ENCODE results near the gene UNC119. TPM values are rescaled to one million over a fixed set of nuclear protein-coding genes. Genes with fewer than 3 reads are reported as not detected.

UNC119 gene
- total RNA-seq, 4 donors from 2014 or later, result 15.7 to 26.5 (median 20.8) TPM

GRCh38 chr17:28547096-28547622, 5.3 kb downstream of the UNC119 start:
- no peak for TF ChIP-seq CTCF (IDR thresholded peaks at IDR 0.05; ENCODE audit: low read depth)

GRCh38 chr17:28545787-28546415, 6.5 kb downstream of the UNC119 start:
- no peak for TF ChIP-seq CTCF (IDR thresholded peaks at IDR 0.05; ENCODE audit: low read depth)

- no peak for TF ChIP-seq CTCF (IDR thresholded peaks at IDR 0.05; ENCODE audit: low read depth)
Observed at GRCh38 chr17:28545141-28545503, 7.3 kb downstream of the UNC119 start.

DNA sequence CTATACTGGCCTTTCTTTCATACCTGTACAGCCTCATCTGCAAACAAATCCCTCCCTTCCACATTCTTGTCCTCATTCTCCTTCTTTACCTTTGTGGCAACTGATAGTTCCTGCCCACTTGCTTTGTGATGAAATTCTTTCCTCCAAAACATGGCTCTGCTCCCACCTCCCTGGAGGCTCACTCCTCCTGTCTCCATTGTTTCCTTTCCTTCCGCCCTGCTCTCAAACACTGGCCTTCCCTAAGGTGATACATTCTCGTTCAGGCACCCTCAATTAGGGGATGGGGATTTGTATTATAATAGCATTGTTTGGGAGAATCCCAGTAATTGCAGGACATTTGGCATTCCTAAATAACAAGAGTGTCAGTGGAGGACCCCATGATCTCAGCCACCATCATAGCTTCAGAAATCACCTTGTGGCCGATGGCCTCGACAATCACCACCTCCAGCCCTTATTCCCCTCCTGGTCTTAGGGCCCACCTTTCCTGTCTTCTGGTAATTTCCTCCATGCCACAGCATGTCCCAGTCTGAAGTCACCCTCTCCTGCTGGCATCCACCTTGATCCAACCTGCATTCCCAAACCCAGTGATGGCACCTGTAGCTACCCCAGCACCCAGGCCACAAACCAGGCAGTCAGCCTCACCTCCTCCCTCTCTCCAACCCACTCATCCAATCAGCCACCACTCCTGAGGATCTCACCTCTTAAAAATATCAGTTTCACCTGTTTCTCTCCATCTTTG, 7.9 kb downstream of the UNC119 start:
- TF ChIP-seq CTCF (IDR thresholded peaks at IDR 0.05; ENCODE audit: low read depth), result no peak

- no peak for TF ChIP-seq CTCF (IDR thresholded peaks at IDR 0.05; ENCODE audit: low read depth)
Observed at GRCh38 chr17:28541439-28541838, 11.0 kb downstream of the UNC119 start.

DNA sequence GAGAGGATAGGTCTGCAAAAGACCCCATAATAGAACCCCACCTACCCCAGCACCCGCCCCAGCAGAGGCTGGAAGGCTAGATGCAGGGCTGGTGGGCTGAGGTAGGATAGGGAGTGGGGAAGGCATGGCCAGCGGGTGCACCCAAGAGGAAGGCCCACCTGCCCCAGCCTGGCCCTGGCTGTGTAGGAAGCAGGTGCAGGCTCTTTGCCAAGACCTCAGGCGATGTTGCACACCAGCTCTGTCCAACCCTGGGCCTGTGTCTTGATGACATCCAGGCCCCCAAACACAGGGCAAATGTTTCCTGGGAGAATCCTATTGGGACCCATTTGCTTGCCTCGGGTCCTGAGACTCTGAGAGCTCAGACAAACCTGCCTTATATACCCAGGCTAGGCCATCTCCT, 12.2 kb downstream of the UNC119 start:
- no peak for TF ChIP-seq CTCF (IDR thresholded peaks at IDR 0.05; ENCODE audit: low read depth)

- TF ChIP-seq CTCF (IDR thresholded peaks at IDR 0.05; ENCODE audit: low read depth), result no peak
Observed at GRCh38 chr17:28538296-28538895, 14.0 kb downstream of the UNC119 start.

Measured in subcutaneous adipose tissue (tissue), 4 donors.